H1 (cell line): Measurements from ENCODE around the gene LCN10. TPM values are rescaled to one million over a fixed set of nuclear protein-coding genes. Genes with fewer than 3 reads are reported as not detected.
"Not testable (repeated sequence)": the region's sequence is repeated elsewhere in the genome, so short reads cannot be mapped to it uniquely, and the experiment has no call there.

Experiments
- CTCF ChIA-PET: fragments of 300-600 bp; sonication (Branson Sonifier 250); formaldehyde crosslinking; loops from one replicate; lab custom pipeline; 2021; ENCODE audit not compliant: partially characterized antibody; lab: Charles Lee
- POLR2A ChIA-PET: fragments of 300-600 bp; sonication (Branson Sonifier 250); formaldehyde crosslinking; loops from one replicate; lab custom pipeline; 2021; ENCODE audit warnings: inconsistent platforms; ENCODE audit not compliant: partially characterized antibody; lab: Charles Lee
- DNase-seq, 2 experiments: peaks; one replicate each; pipeline versions ENCODE4 v3.0.0 to v3.0.0-alpha.2; 2010 to 2022; ENCODE audit warnings: low spot score in 2 of 2, low read depth in 1 of 2, mixed read lengths in 1 of 2
- FAIRE-seq: peaks from 2 replicates; lab custom pipeline; 2011; peaks lifted over from hg19 to GRCh38; lab: Jason Lieb, UNC
- H2AFZ ChIP-seq: 2 replicates; pipeline ENCODE4 v1.8.1; 2012; ENCODE audit warnings: low read length, inconsistent platforms
- H2AK5ac ChIP-seq: 2 replicates; pipeline ENCODE4 v1.6.1; 2013; ENCODE audit warnings: low read depth, low read length
- H2BK120ac ChIP-seq: replicated peaks from 2 replicates; pipeline ENCODE3; 2013; ENCODE audit warnings: low read depth, low read length, inconsistent platforms
- H2BK12ac ChIP-seq: 2 replicates; pipeline ENCODE4 v1.6.1; 2013; ENCODE audit warnings: low read depth, low read length
- H2BK15ac ChIP-seq: 2 replicates; pipeline ENCODE4 v1.6.1; 2013; ENCODE audit warnings: low read length
- H2BK20ac ChIP-seq: 2 replicates; pipeline ENCODE4 v1.6.1; 2013; ENCODE audit warnings: low read length
- H2BK5ac ChIP-seq: 2 replicates; pipeline ENCODE4 v1.6.1; 2013; ENCODE audit warnings: low read depth, low read length
- H3K14ac ChIP-seq: 2 replicates; pipeline ENCODE4 v1.6.1; 2013; ENCODE audit warnings: inconsistent platforms; ENCODE audit not compliant: insufficient read length
- H3K18ac ChIP-seq: 2 replicates; pipeline ENCODE4 v1.6.1; 2013; ENCODE audit warnings: low read length; ENCODE audit errors: extremely low read depth
- H3K23ac ChIP-seq: 2 replicates; pipeline ENCODE4 v1.6.1; 2013; ENCODE audit warnings: inconsistent platforms; ENCODE audit not compliant: insufficient read length
- H3K23me2 ChIP-seq: 2 replicates; pipeline ENCODE4 v1.6.1; 2013; ENCODE audit warnings: low read depth, low read length
- H3K27ac ChIP-seq: 2 replicates; pipeline ENCODE4 v1.6.1; 2011; ENCODE audit warnings: low read depth, low read length, inconsistent platforms
- H3K27me3 ChIP-seq, 4 experiments: replicated peaks in 1 of 4; 1 replicate in 1 of 4; 2 replicates in 3 of 4; pipeline versions ENCODE4 v1.6.1 to v1.8.1; 2011 to 2013; ENCODE audit warnings: low read length in 3 of 4, mild to moderate bottlenecking in 3 of 4, inconsistent platforms in 2 of 4, mixed read lengths in 2 of 4, moderate library complexity in 1 of 4; ENCODE audit not compliant: control insufficient read depth in 3 of 4, insufficient read depth in 3 of 4; ENCODE audit errors: extremely low read depth in 1 of 4
- H3K36me3 ChIP-seq, 4 experiments: 2 replicates each; pipeline versions ENCODE4 v1.6.1 to v1.8.1; 2011 to 2013; ENCODE audit warnings: mild to moderate bottlenecking in 4 of 4, low read length in 3 of 4, moderate library complexity in 2 of 4, control low read depth in 1 of 4, inconsistent platforms in 1 of 4; ENCODE audit not compliant: insufficient read depth in 4 of 4, control insufficient read depth in 2 of 4
- H3K4ac ChIP-seq: replicated peaks from 2 replicates; pipeline ENCODE3; 2013; ENCODE audit warnings: low read length, low read depth, mixed read lengths, inconsistent platforms; ENCODE audit not compliant: insufficient read length
- H3K4me1 ChIP-seq, 4 experiments: replicated peaks in 1 of 4; 1 replicate in 1 of 4; 2 replicates in 3 of 4; pipeline versions ENCODE4 v1.6.1 to v1.8.1; 2011 to 2013; ENCODE audit warnings: low read length in 3 of 4, inconsistent platforms in 2 of 4, mixed read lengths in 1 of 4; ENCODE audit not compliant: insufficient read depth in 4 of 4, control insufficient read depth in 3 of 4
- H3K4me2 ChIP-seq, 2 experiments: 2 replicates each; pipeline versions ENCODE4 v1.6.1 to v1.8.1; 2011 to 2013; ENCODE audit warnings: low read depth in 2 of 2, low read length in 2 of 2, control low read depth in 1 of 2, inconsistent platforms in 1 of 2, mild to moderate bottlenecking in 1 of 2; ENCODE audit not compliant: insufficient read depth in 1 of 2
- H3K4me3 ChIP-seq, 4 experiments: fragments of 200-600, 300-600 bp in 1 of 4; sonication (generic), shearing (Covaris generic), sonication (Bioruptor Twin) in 1 of 4; 2 replicates each; pipeline versions ENCODE4 v1.5.1 to v1.8.1; 2011 to 2016; ENCODE audit warnings: low read length in 4 of 4, low read depth in 3 of 4, control low read depth in 2 of 4, inconsistent platforms in 2 of 4, mild to moderate bottlenecking in 2 of 4, mixed read lengths in 1 of 4, moderate library complexity in 1 of 4; ENCODE audit not compliant: insufficient read depth in 2 of 4; ENCODE audit errors: extremely low read depth in 1 of 4
- H3K56ac ChIP-seq: replicated peaks from 2 replicates; pipeline ENCODE3; 2013; ENCODE audit warnings: low read depth, mild to moderate bottlenecking, mixed read lengths, low read length, inconsistent platforms; ENCODE audit not compliant: insufficient read length
- H3K79me1 ChIP-seq: 2 replicates; pipeline ENCODE4 v1.6.1; 2013; ENCODE audit warnings: low read depth, low read length, control low read depth
- H3K79me2 ChIP-seq, 2 experiments: 2 replicates each; pipeline versions ENCODE4 v1.6.1 to v1.8.1; 2012 to 2013; ENCODE audit warnings: low read length in 2 of 2, mild to moderate bottlenecking in 2 of 2, inconsistent platforms in 1 of 2; ENCODE audit not compliant: insufficient read depth in 2 of 2, control insufficient read depth in 1 of 2
- H3K9ac ChIP-seq, 4 experiments: replicated peaks in 1 of 4; 1 replicate in 1 of 4; 2 replicates in 3 of 4; pipeline versions ENCODE4 v1.6.1 to v1.8.1; 2011 to 2013; ENCODE audit warnings: low read depth in 3 of 4, low read length in 3 of 4, control low read depth in 2 of 4, mild to moderate bottlenecking in 2 of 4, moderate library complexity in 2 of 4, inconsistent platforms in 1 of 4; ENCODE audit errors: extremely low read depth in 1 of 4
- H3K9me3 ChIP-seq, 2 experiments: 2 replicates each; pipeline versions ENCODE4 v1.6.1 to v1.8.1; 2012 to 2013; ENCODE audit warnings: mild to moderate bottlenecking in 2 of 2, moderate library complexity in 2 of 2, control low read depth in 1 of 2, inconsistent platforms in 1 of 2, low read depth in 1 of 2, low read length in 1 of 2, mixed read lengths in 1 of 2; ENCODE audit not compliant: insufficient read depth in 2 of 2
- H4K20me1 ChIP-seq, 2 experiments: replicated peaks in 1 of 2; 2 replicates each; pipeline versions ENCODE3 to v1.8.1; 2011 to 2013; ENCODE audit warnings: inconsistent platforms in 2 of 2, low read length in 2 of 2, mild to moderate bottlenecking in 1 of 2; ENCODE audit not compliant: insufficient read depth in 2 of 2, control insufficient read depth in 1 of 2
- H4K5ac ChIP-seq: 2 replicates; pipeline ENCODE4 v1.6.1; 2013; ENCODE audit warnings: low read length, low read depth, mixed read lengths, inconsistent platforms; ENCODE audit not compliant: insufficient read length
- H4K8ac ChIP-seq: 2 replicates; pipeline ENCODE4 v1.8.0; 2013; ENCODE audit warnings: mild to moderate bottlenecking, moderate library complexity, low read length, inconsistent platforms; ENCODE audit not compliant: insufficient read depth; ENCODE audit errors: extremely low read depth
- H4K91ac ChIP-seq: replicated peaks from 2 replicates; pipeline ENCODE3; 2013; ENCODE audit warnings: low read length, mixed read lengths, inconsistent platforms; ENCODE audit not compliant: insufficient read length
- BRCA1 ChIP-seq: IDR thresholded peaks from 2 replicates; pipeline ENCODE4 v1.6.1; 2012; ENCODE audit warnings: low read depth, low read length, improper control_type of control experiment
- NRF1 ChIP-seq: IDR thresholded peaks from 2 replicates; pipeline ENCODE4 v1.6.1; 2011; ENCODE audit warnings: mild to moderate bottlenecking, low read depth, low read length, improper control_type of control experiment
- RFX5 ChIP-seq: IDR thresholded peaks from 2 replicates; pipeline ENCODE4 v1.6.1; 2011; ENCODE audit warnings: low read depth, low read length, improper control_type of control experiment, borderline replicate concordance
- SIRT6 ChIP-seq: IDR thresholded peaks from one replicate; pipeline ENCODE4 v1.7.1; 2012; ENCODE audit warnings: low read length, inconsistent platforms
- SIX5 ChIP-seq: IDR thresholded peaks from 2 replicates; pipeline ENCODE4 v1.6.1; 2011; ENCODE audit warnings: mild to moderate bottlenecking, low read depth, low read length
- TBP ChIP-seq: IDR thresholded peaks from 2 replicates; pipeline ENCODE4 v1.6.1; 2011; ENCODE audit warnings: low read depth, low read length, improper control_type of control experiment
- WGBS, 2 experiments: shearing (Covaris generic) in 1 of 2; methylation state at CpG; one replicate each; pipeline versions ENCODE4 v1.1.6 to v1.1.7; 2013 to 2015; ENCODE audit warnings: low lambda C conversion rate in 2 of 2, mixed read lengths in 2 of 2, inconsistent platforms in 1 of 2, low coverage in 1 of 2, missing lambda C conversion rate in 1 of 2; ENCODE audit not compliant: insufficient replicate concordance in 2 of 2, insufficient coverage in 1 of 2, insufficient read length in 1 of 2; ENCODE audit errors: extremely low coverage in 1 of 2, missing lambda C conversion rate in 1 of 2; 5-methylcytosine and 5-hydroxymethylcytosine counted together
- polyA plus RNA-seq, 7 experiments: library from polyadenylated mRNA; depleted of rRNA in 3 of 7; stranded (reverse) in 5 of 7; unstranded in 2 of 7; fragments of >200 nt in 5 of 7; fragments of 200-250 nt in 2 of 7; gene quantifications; 1 replicate in 5 of 7; 2 replicates in 1 of 7; 4 replicates in 1 of 7; pipeline versions ENCODE4 v1.2.1 to v1.2.3, GENCODE V29; 2011 to 2013; ENCODE audit warnings: missing spikeins in 2 of 7, mixed read lengths in 2 of 7
- total RNA-seq: library from RNA; stranded (reverse); fragmentation: NEBNext Ultra II Directional; extraction: Animal tissue kit (Norgen Biotek cat#: 25700); gene quantifications from 2 replicates; pipeline ENCODE4 v1.2.1, GENCODE V29; 2021

LCN10 gene
- total and polyA plus RNA-seq, 2 of the 8 experiments (the other 6 are each of a cell fraction or from before 2014, with no cell fraction given) = 2.6 to 2.8 TPM

DNA sequence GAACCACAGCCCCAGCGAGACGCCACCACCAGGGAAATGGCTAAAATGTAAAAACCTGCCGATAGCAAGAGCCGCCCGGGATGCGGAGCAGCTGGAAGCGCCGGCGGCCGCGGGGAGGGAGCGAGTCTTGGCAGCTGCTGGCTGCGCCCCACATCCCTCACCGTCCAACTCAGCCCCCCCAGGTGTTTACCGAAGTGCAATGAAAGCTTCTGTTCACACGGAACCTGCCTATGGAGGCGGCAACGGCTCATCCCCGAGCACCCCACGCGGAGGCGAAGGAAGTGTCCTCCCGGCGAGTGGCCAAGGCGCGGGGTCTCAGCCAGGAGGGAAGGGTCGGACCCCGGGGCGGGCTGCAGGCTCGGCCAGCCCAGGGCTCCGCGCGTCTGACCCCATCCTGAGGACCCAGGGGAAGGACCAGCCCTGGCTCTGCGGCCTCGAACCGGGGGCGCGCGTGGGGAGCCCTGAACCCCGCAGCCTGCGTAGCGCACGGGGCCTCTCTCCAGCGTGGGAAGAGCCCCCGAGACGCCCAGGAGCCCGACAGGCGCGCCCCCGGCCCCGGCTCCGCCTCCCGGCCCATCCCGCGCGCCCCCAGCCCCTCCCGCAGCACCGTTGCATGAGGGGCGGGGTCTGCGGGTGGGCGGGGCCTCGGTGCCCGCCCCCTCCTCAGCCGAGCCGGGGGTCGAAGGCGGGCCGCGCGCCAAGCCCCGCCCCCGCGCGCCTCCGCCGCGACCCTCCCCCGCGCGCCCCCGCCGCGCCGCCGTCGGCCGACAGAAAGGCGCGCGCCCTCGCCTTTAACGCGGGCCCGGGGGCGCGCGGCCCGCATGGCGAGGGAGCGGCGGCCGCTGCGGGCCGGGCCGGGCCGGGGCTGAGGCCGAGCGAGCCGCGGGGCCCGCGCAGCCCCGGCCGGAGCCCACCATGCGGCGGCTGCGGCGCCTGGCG is 30.7 kb downstream of the LCN10 start, which contains the start of gene DIPK1B (continued):
- TF ChIP-seq SIX5 (no peak), SIRT6 (no peak), RFX5 (no peak), BRCA1 (no peak), NRF1 (no peak), TBP (no peak)

DNA sequence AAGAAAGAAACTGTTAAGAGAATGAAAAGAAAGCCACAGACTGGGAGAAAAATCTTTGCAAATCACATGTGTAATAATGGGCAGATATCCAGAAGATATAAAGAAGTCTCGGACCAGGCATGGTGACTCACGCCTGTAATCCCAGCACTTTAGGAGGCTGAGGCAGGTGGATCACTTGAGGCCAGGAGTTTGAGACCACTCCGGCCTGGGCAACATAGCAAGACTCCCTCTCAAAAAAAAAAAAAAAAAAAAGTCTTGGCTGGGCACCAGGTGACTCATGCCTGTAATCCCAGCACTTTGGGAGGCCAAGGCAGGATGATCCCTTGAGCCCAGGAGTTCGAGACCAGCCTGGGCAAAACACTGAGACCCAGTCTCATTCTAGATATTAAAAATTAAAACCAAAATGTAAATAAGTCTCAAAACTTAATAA is 31.5 kb downstream of the LCN10 start:
- not testable (repeated sequence) for H2BK120ac ChIP-seq, H2AFZ ChIP-seq, H3K36me3 ChIP-seq, DNase-seq, H2BK5ac ChIP-seq, H4K91ac ChIP-seq, H3K23me2 ChIP-seq, H4K5ac ChIP-seq, H2AK5ac ChIP-seq, H3K23ac ChIP-seq, H4K8ac ChIP-seq, H2BK20ac ChIP-seq, H3K14ac ChIP-seq, H3K4ac ChIP-seq, H3K9me3 ChIP-seq, H2BK12ac ChIP-seq, H3K27ac ChIP-seq, FAIRE-seq, H3K27me3 ChIP-seq, H3K56ac ChIP-seq, H2BK15ac ChIP-seq, H3K9ac ChIP-seq, H3K18ac ChIP-seq
- CTCF ChIA-PET = interaction anchor here (1.0 to 1.4 kb wide), 2 partner anchors 16 kb away, joined by 3 to 6 read pairs; no protein-coding TSS in a partner anchor
- WGBS, 2 experiments = 93% methylated on average over 4 of the region's 4 CpGs; no CpG with 5 or more reads in 1 of the 2 experiments
- peaks cover 16% of the 10 kb centered on the region for H3K79me1 ChIP-seq
- peak overlapping the region; percentile 77 to 80; a peak in 3 of 4 replicates for H3K4me2 ChIP-seq
- H3K4me3 ChIP-seq = peak overlapping the region in 2 of 4 experiments; percentile 53 to 90; a peak in 5 of 8 replicates
- H3K4me1 ChIP-seq = peaks cover 0 to 12% (median 6%) of the 10 kb centered on the region in 4 experiments; a peak in 5 of 7 replicates
- POLR2A ChIA-PET = interaction anchor here (4.7 to 11.2 kb wide), 2 partner anchors 11 to 20 kb away, joined by 46 to 223 read pairs; no protein-coding TSS in a partner anchor
- H3K79me2 ChIP-seq = peaks cover 0 to 11% of the 10 kb centered on the region in 2 experiments; a peak in 1 of 4 replicates
- H4K20me1 ChIP-seq = peaks cover 11 to 13% of the 10 kb centered on the region in 2 experiments
